ACHN (cell line): ENCODE data around the gene CCDC6.
"Not testable (repeated sequence)": the region's sequence is repeated elsewhere in the genome, so short reads cannot be mapped to it uniquely, and the experiment has no call there.

ENCODE experiments used
- DNase-seq: peaks from one replicate; pipeline ENCODE4 v3.0.0-alpha.2; 2015
- in situ Hi-C: cut with HindIII; loops from 2 replicates; pipeline ENCODE4 v1.10.0; 2017; ENCODE audit warnings: low sequenced_read_pairs, low pct_ligation_motif_present, low pct_unique_long_range_greater_than_20kb

CCDC6 gene

DNA sequence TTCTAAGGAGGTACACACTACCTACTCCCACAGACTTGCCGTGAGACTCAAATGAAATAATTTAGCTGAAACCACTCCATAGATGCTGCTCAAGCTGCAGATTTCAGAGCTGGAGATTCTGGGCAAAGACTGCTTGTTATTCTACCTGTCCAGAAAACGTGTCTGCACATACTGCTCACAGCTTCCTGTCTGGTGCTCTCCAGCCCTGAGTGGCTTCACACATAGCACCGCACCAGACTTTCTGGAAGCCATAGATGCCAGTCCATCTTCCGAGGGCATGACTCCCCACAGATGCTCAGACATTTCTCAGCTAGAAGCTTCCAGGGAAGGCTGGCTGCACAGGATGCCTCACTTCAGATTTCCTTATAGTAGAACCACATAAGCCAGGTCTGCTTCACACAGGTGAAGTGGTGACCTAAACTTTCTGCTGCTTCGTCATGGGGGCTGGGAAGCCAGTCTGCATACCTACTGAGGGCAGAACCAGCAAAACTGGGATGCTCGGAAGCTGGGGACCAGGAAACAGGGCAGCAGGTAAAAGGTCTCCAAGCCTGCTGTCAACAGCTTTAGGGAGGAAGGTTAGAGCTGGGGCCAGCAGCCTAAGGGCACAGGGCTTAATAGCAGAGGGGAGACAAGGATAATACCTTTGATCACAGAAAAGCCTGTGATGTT, 18.2 kb downstream of the CCDC6 start:
- DNase-seq = no peak
- in situ Hi-C loops = no loop called here

GRCh38 chr10:59887006-59887405, 19.4 kb downstream of the CCDC6 start:
- no peak for DNase-seq
- in situ Hi-C loops = no loop called here

DNA sequence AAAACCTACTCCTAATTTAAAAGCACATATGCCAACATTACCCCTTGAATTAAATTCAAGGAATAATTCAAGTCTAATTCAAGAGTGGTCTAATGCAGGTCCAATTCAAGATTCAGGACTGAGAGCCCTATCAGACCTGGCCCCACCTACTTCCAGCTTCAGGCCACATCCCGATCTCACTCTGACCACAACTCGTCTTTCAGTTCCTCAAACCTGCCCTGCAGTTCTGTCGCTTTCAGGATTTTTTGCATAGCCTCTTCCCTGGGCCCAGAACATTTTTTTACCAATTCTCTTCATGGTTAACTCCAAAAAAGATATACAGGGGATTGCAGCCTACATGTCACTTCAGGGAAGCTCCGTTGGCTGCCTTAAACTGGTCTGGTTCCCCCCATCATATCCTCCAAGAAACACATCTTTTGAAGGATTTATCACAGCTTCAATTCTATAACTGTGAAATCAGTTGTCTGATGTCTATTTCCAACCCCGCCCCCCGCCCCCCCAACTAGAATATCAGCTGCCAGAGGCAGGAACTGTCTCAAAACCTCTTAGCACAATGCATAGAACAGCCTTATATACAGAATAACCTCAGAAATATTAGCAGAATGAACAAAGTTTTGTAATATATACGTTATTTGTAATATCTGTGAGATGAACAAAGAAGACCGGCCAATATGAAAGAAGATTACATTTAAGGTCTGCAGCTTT, 20.8 kb downstream of the CCDC6 start:
- no peak for DNase-seq
- in situ Hi-C loops = no loop called here

DNA sequence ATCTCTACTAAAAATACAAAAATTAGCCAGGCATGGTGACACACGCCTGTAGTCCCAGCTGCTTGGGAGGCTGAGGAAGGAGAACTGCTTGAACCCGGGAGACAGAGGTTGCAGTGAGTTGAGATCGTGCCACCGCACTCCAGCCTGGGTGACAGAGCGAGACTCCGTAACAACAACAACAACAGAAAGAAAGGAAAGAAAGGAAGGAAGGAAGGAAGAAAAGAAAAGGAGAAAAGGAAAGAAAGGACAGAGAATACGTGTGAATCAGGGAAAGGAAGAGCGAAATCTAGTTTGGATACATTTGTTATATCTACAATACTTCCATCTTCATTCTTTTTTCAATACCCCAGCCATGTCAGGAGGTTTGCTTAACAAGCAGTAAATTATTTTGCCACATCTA, 21.5 kb downstream of the CCDC6 start:
- in situ Hi-C loops, DNase-seq: not testable (repeated sequence)

- DNase-seq = no peak
- in situ Hi-C loops = no loop called here
These were observed 24.7 kb downstream of the CCDC6 start for GRCh38 chr10:59881640-59882039.

DNA sequence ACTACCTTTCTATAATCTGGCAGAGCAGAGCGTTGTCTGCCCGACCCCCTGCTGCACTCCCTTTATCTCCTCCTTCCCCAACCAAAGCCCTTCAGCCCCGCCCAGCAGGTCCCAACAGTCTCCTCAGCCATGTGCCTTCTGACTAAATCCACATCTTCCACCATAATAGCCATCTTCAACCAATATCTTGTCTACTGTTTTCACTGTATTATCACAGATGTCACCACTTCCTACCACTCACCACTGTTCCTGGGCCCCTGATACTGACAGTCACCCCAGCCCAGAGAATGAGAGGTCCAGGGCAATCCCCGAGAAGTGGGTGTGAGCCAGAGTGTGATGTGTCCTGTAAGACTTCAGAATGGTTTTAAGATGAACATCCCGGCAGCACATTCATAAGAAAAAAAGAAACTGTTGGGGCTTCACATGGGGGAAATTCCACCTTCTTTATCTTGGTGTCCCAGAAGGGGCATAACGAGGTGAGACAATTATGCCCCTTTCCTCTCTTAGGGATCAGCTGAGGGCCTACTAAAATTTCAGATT, 25.3 kb downstream of the CCDC6 start:
- DNase-seq = no peak
- in situ Hi-C loops = no loop called here

DNA sequence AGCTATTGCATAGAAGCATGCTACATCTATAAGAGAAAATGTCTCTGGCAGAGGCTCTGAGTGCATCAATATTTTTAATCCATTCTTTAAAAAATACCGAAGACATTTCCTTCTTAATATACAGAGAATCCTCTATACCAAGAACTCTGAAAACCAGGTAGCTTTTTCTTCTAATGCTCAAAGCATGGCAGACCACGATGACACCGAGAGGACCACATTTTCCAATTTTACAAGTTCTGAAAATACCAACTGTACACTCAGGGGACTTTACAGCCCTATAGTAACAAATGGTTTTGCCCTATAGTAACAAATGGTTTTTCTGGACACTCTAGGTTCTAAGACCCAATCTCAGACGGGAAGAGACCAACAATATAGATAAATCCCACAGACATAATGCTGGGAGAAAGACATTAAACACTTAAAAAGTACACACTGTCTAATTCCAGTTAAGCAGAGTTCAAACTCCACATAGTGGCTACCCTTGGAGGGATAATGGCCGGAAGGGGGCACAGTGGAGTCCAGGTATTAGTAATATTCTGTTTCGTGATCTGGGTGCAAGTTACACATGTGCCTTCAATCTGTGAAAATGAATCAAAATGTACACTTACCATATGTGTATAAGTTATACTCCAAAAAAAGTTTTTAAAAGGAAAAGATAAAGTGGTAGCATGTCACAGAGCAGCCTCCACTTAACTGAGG, 26.2 kb downstream of the CCDC6 start:
- in situ Hi-C loops = no loop called here
- no peak for DNase-seq

DNA sequence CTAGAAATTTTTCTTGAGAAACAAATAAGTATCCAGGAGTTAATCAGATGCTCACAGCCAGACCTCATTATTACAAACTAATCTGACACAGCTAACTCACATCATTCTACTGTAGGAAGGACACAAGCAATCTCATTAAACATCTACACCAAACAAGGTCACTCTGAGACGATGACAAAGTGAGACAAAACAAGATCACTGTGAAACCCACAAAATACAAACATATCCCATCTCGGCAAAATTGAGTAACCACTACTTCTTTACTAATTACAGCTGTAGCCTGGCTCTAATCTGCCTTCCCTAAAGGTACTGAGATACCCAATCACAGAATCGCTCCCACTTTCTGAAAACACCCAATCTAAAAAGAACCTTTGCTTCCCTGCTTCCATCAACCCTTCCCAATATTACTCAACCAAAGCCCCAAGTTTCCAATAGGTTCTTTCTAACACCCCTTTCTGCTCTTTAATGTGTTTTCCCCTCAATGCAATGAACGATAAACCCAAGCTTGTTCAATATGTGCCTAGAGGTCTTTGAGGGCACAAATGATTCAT, 26.9 kb downstream of the CCDC6 start:
- in situ Hi-C loops = no loop called here
- no peak for DNase-seq

GRCh38 chr10:59878915-59879314, 27.4 kb downstream of the CCDC6 start:
- in situ Hi-C loops = no loop called here
- no peak for DNase-seq

DNA sequence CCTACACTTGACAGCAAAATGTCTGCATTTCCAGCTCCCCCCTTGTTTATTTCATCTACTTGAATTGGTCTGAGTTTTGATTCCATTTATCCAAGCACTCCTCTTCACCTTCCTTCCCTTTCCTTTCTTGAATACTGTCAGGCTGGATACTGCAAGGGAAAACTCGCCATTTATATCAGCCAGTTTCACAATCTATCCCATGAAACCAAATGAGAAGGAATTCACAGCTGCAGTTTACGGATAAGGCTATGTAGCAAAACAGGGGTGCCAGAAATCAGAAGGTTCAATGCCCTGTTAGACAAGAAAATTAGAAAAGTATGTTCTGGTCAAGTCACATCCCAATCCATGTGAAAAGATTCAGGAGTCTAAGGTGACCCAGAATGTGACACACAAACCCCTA, 28.1 kb downstream of the CCDC6 start:
- DNase-seq = no peak
- in situ Hi-C loops = no loop called here

- in situ Hi-C loops = no loop called here
- no peak for DNase-seq
These were observed 29.1 kb downstream of the CCDC6 start for GRCh38 chr10:59877191-59877671.

DNA sequence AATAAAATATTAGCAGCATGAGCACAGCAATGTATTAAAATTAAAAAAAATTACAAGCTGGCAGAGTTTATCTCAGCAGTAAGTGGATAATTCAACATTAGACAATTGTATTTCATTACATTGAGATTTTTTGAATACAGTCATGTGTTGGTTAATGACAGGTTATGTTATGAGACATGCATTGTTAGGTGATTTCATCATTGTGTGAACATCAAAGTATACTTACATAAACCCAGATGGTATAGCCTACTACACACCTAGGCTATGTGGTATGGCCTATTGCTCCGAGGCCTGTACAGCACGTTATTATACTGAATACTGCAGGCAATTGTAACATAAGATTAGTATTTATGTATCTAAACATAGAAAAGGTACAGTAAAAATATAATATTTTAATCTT, 29.7 kb downstream of the CCDC6 start:
- in situ Hi-C loops = no loop called here
- DNase-seq = no peak

DNA sequence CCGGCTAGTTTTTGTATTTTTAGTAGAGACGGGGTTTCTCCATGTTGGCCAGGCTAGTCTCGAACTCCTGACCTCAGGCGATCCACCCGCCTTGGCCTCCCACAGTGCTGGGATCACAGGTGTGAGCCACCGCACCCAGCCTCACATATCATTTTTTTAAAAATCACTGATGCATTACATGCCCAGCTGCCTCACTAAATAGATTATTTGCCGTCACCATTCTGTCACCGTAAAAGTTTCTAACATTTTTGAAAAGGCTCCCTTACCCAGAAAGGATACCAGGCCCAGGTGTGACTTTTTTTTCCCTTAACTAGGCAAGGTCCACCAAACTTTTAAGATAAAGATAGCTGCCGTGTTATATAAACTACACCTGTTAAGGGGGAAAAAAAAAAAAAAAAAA, 30.1 kb downstream of the CCDC6 start:
- in situ Hi-C loops, DNase-seq: not testable (repeated sequence)

- in situ Hi-C loops = no loop called here
- DNase-seq = no peak
These were observed 32.5 kb downstream of the CCDC6 start for GRCh38 chr10:59873896-59874295.

GRCh38 chr10:59872892-59873463, 33.4 kb downstream of the CCDC6 start:
- in situ Hi-C loops = no loop called here
- no peak for DNase-seq

- no peak for DNase-seq
- in situ Hi-C loops = no loop called here
These were observed 36.2 kb downstream of the CCDC6 start for GRCh38 chr10:59870152-59870551.

DNA sequence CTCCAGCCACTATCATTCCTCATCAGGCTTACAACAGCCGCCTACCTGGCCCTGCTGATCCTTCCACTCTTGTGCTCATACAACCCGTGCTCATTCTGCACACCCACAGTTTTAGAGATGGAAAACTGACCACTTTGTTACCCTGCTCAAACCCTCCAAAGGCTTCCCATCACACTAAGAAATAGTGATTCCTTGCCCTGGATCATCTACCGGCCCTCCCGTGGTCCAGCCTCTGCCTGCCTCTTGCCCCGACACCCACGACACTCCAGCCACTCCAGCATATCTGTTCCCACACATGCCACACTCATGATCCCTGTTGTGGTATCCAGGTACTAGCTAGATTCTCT, 36.8 kb downstream of the CCDC6 start:
- no peak for DNase-seq
- in situ Hi-C loops = no loop called here

GRCh38 chr10:59868696-59869593, 37.4 kb downstream of the CCDC6 start:
- in situ Hi-C loops = no loop called here
- DNase-seq = no peak
